Neuronal stem cell (in vitro differentiated cells): Measurements from ENCODE around the gene BNIPL.

ENCODE experiments used
- DNase-seq: peaks from one replicate; pipeline ENCODE4 v3.0.0-alpha.2; 2013; ENCODE audit warnings: low spot score
- H2AFZ ChIP-seq: one replicate; pipeline ENCODE4 v1.6.1; 2013; ENCODE audit warnings: mild to moderate bottlenecking, low read length, inconsistent platforms
- H2AK5ac ChIP-seq: 2 replicates; pipeline ENCODE4 v1.6.1; 2013; ENCODE audit warnings: low read depth, mild to moderate bottlenecking, inconsistent platforms, low read length, moderate library complexity, mixed read lengths
- H2BK120ac ChIP-seq: 2 replicates; pipeline ENCODE4 v1.6.1; 2013; ENCODE audit warnings: low read depth, mild to moderate bottlenecking, inconsistent platforms, low read length, moderate library complexity, mixed read lengths
- H2BK12ac ChIP-seq: one replicate; pipeline ENCODE4 v1.6.1; 2013; ENCODE audit warnings: low read length, inconsistent platforms
- H2BK15ac ChIP-seq: 2 replicates; pipeline ENCODE4 v1.6.1; 2013; ENCODE audit warnings: mild to moderate bottlenecking, low read length, inconsistent platforms, mixed read lengths
- H2BK5ac ChIP-seq: one replicate; pipeline ENCODE4 v1.6.1; 2013; ENCODE audit warnings: inconsistent platforms, mild to moderate bottlenecking, low read length, moderate library complexity
- H3K14ac ChIP-seq: one replicate; pipeline ENCODE4 v1.6.1; 2013; ENCODE audit warnings: low read length, inconsistent platforms
- H3K18ac ChIP-seq: 2 replicates; pipeline ENCODE4 v1.6.1; 2013; ENCODE audit warnings: low read length, inconsistent platforms
- H3K23ac ChIP-seq: 2 replicates; pipeline ENCODE4 v1.6.1; 2013; ENCODE audit warnings: low read depth, mild to moderate bottlenecking, mixed read lengths, low read length, inconsistent platforms; ENCODE audit not compliant: poor library complexity
- H3K27ac ChIP-seq: replicated peaks from 3 replicates; pipeline ENCODE4 v1.5.1; 2013; ENCODE audit warnings: low read length, inconsistent platforms
- H3K27me3 ChIP-seq, 3 experiments: 2 replicates each; pipeline ENCODE4 v1.6.1; 2013; ENCODE audit warnings: low read length in 3 of 3, mild to moderate bottlenecking in 2 of 3, inconsistent platforms in 1 of 3, low read depth in 1 of 3, mixed read lengths in 1 of 3, moderate library complexity in 1 of 3; ENCODE audit not compliant: control insufficient read depth in 3 of 3, insufficient read depth in 3 of 3
- H3K36me3 ChIP-seq, 2 donors: replicated peaks in 1 of 2; 2 replicates each; pipeline ENCODE4 v1.6.1; 2013; ENCODE audit warnings: low read length in 2 of 2; ENCODE audit not compliant: control insufficient read depth in 2 of 2, insufficient read depth in 2 of 2
- H3K4ac ChIP-seq: 2 replicates; pipeline ENCODE4 v1.6.1; 2013; ENCODE audit warnings: inconsistent platforms, mild to moderate bottlenecking, low read length, moderate library complexity
- H3K4me1 ChIP-seq, 2 donors: 1 replicate in 1 of 2; 2 replicates in 1 of 2; pipeline ENCODE4 v1.6.1; 2013; ENCODE audit warnings: low read length in 2 of 2, low read depth in 1 of 2; ENCODE audit not compliant: control insufficient read depth in 2 of 2, insufficient read depth in 1 of 2
- H3K4me2 ChIP-seq: one replicate; pipeline ENCODE4 v1.6.1; 2013; ENCODE audit warnings: mild to moderate bottlenecking, low read length, inconsistent platforms; ENCODE audit not compliant: insufficient read depth, poor library complexity, severe bottlenecking
- H3K4me3 ChIP-seq, 2 donors: 2 replicates each; pipeline ENCODE4 v1.5.1; 2013; ENCODE audit warnings: low read length in 2 of 2, mild to moderate bottlenecking in 2 of 2, inconsistent platforms in 1 of 2, moderate library complexity in 1 of 2
- H3K79me1 ChIP-seq: one replicate; pipeline ENCODE4 v1.6.1; 2013; ENCODE audit warnings: low read depth, mild to moderate bottlenecking, inconsistent platforms, low read length, moderate library complexity
- H3K9ac ChIP-seq: one replicate; pipeline ENCODE4 v1.6.1; 2013; ENCODE audit warnings: mild to moderate bottlenecking, low read depth, low read length, inconsistent platforms; ENCODE audit not compliant: poor library complexity
- H3K9me3 ChIP-seq, 2 donors: replicated peaks in 1 of 2; 2 replicates each; pipeline versions ENCODE3 to v1.6.1; 2013; ENCODE audit warnings: low read length in 2 of 2, mild to moderate bottlenecking in 2 of 2, inconsistent platforms in 1 of 2, low read depth in 1 of 2, mixed read lengths in 1 of 2, moderate library complexity in 1 of 2; ENCODE audit not compliant: control insufficient read depth in 2 of 2, insufficient read depth in 1 of 2
- H4K8ac ChIP-seq: one replicate; pipeline ENCODE4 v1.6.1; 2013; ENCODE audit warnings: low read depth, mild to moderate bottlenecking, inconsistent platforms, low read length, moderate library complexity
- H4K91ac ChIP-seq: one replicate; pipeline ENCODE4 v1.6.1; 2013; ENCODE audit warnings: low read length, low read depth, mild to moderate bottlenecking, inconsistent platforms; ENCODE audit not compliant: poor library complexity
- WGBS, 2 donors: extraction: QIAGEN DNeasy Blood & Tissue Kit; methylation state at CpG; one replicate each; pipeline ENCODE4 v1.1.7; 2013; ENCODE audit warnings: missing lambda C conversion rate in 2 of 2, mixed read lengths in 1 of 2; ENCODE audit not compliant: insufficient read length in 2 of 2, insufficient replicate concordance in 1 of 2; ENCODE audit errors: extremely low coverage in 2 of 2; 5-methylcytosine and 5-hydroxymethylcytosine counted together

The BNIPL gene

DNA sequence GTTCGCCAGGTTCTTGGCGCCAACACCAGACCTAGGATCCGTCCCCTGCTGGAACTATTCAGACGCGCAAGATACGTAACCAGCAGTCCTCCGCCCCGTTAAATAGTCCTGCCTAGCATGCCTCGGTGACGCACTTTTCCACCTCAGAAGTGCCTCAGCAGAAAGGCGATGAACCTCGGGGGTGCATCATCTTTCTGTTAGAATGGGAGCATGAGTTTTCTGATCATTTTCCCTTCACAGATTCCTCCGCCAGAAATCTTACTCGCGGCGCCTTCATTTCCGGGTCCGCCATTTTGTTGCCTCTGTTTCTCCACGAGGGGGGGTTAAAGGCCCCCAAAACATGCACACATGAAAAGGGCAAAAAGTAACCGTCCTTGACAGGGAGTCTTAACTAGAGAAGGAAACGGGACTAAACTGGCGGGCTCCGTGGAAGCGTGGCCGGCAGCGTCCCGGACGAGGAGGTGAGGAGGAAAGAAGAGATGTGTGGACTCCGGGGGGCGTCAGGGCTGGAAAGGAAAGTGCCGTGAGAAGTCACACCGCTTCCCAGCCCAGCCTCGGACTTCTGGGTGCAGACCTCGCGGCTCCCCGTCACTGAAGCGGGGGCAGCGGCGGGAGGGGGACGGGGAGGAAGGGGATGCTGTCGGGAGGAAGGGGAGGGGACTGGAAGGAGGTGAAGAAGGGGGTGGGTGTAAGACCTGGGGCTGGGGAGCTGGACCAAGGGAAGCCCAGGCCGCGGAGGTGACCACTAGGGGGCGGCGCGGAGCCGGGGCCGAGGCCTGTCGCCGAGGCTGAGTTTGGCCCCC is 34.3 kb downstream of the BNIPL start, which contains the start of gene GABPB2:
GABPB2 (plus strand) TSS at position 288 of the 803 bp plus-strand sequence. CDS start 17,429 bp downstream, outside the sequence.
- H3K4me3 ChIP-seq = peak within 1 kb of the TSS; percentile 41 to 83
- H3K36me3 ChIP-seq = peaks cover 11 to 55% of the 10 kb centered on the region in 2 donors
- no peaks in the 10 kb centered on the region for H3K79me1 ChIP-seq
- peak within 1 kb of the TSS; percentile 32 for H3K4ac ChIP-seq
- peaks cover 0 to 4% of the 10 kb centered on the region in 2 donors for H3K9me3 ChIP-seq
- peaks cover 0 to 1% of the 10 kb centered on the region in 2 donors for H3K4me1 ChIP-seq
- H4K8ac ChIP-seq = peak within 1 kb of the TSS; percentile 83
- peak within 1 kb of the TSS; percentile 99 for H3K18ac ChIP-seq
- no peak within 1 kb of the TSS for H2BK15ac ChIP-seq
- no peak within 1 kb of the TSS for H2AK5ac ChIP-seq
- H3K4me2 ChIP-seq = peak within 1 kb of the TSS; percentile 83
- no peak within 1 kb of the TSS for H4K91ac ChIP-seq
- peak within 1 kb of the TSS; percentile 39 for H3K14ac ChIP-seq
- H3K27ac ChIP-seq = peak within 1 kb of the TSS; percentile 97
- H2AFZ ChIP-seq = peak within 1 kb of the TSS; percentile 56
- H2BK5ac ChIP-seq = no peak within 1 kb of the TSS
- H3K23ac ChIP-seq = peak within 1 kb of the TSS; percentile 58
- no CpG with 5 or more reads among the region's 50 CpGs for WGBS, 2 donors
- peak; percentile 82 for DNase-seq
- no peaks in the 10 kb centered on the region for H3K27me3 ChIP-seq
- H3K9ac ChIP-seq = peak within 1 kb of the TSS; percentile 94
- H2BK120ac ChIP-seq = no peak within 1 kb of the TSS
- H2BK12ac ChIP-seq = no peak within 1 kb of the TSS

DNA sequence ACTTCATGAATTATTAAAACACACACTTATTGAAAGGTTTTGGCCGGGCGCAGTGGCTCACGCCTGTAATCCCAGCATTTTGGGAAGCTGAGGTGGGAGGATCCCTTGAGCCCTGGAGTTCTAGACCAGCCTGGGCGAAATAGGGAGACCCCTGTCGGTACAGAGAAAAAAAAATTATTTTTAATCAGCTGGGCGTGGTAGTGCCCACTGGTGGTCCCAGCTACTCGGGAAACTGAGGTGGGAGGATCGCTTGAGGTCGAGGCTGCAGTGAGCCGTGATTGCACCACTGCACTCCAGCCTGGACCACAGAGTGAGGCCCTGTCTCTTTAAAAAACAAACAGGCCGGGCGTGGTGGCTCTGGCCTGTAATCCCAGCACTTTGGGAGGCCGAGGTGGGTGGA is 35.8 kb downstream of the BNIPL start:
- no peak overlapping the region for H3K23ac ChIP-seq
- no peak overlapping the region for H3K27ac ChIP-seq
- H3K9me3 ChIP-seq = no peaks in the 10 kb centered on the region
- no peak overlapping the region for H3K9ac ChIP-seq
- no peak overlapping the region for H2AFZ ChIP-seq
- H3K14ac ChIP-seq = no peak overlapping the region
- no peak for DNase-seq
- H3K36me3 ChIP-seq = peaks cover 2 to 42% of the 10 kb centered on the region in 2 donors
- H2BK5ac ChIP-seq = no peak overlapping the region
- no peak overlapping the region for H4K8ac ChIP-seq
- H2BK120ac ChIP-seq = no peak overlapping the region
- no peak overlapping the region for H2BK15ac ChIP-seq
- WGBS, 2 donors = no CpG with 5 or more reads among the region's 13 CpGs
- no peak overlapping the region for H3K4me2 ChIP-seq
- H3K79me1 ChIP-seq = no peaks in the 10 kb centered on the region
- no peak overlapping the region for H2BK12ac ChIP-seq
- H4K91ac ChIP-seq = no peak overlapping the region
- H3K4me3 ChIP-seq = no peak overlapping the region
- H3K27me3 ChIP-seq = no peaks in the 10 kb centered on the region
- no peak overlapping the region for H2AK5ac ChIP-seq
- H3K18ac ChIP-seq = no peak overlapping the region
- no peak overlapping the region for H3K4ac ChIP-seq
- peaks cover 0 to 1% of the 10 kb centered on the region in 2 donors for H3K4me1 ChIP-seq

DNA sequence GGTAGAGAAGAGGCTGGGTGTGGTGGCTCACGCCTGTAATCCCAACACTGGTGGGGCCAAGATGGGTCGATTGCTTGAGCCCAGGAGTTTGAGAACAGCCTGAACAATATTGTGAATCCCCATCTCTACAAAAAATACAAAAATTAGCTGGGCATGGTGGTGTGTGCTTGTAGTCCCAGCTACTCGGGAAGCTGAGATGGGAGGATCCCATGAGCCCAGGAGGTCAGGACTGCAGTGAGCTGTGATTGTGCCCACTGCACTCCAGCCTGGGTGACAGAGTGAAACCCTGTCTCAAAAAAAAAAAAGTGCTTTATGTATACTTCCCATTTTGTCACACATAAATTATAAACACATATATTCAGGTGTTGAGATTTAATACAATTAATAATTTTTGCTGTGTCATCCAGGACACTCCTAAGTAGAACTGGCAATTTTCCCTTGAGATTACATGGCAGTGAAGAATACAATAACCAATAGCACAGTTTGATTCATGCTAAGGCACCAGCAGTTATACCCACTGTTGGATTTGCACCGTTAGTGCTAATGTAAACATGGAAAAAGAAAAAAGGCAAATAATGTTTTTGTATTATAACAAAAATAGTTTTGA is 49.7 kb downstream of the BNIPL start:
- no peak for DNase-seq
- Histone ChIP-seq H2BK12ac (no peak overlapping the region), H2AK5ac (no peak overlapping the region), H2BK120ac (no peak overlapping the region), H3K14ac (no peak overlapping the region), H3K4me3 (no peak overlapping the region), H3K9ac (no peak overlapping the region), H3K4me1 (no peaks in the 10 kb centered on the region), H2BK15ac (no peak overlapping the region), H4K91ac (no peak overlapping the region), H2AFZ (no peak overlapping the region), H3K9me3 (no peaks in the 10 kb centered on the region), H3K27ac (no peak overlapping the region), H3K36me3 (no peaks in the 10 kb centered on the region), H3K18ac (no peak overlapping the region), H3K4me2 (no peak overlapping the region), H4K8ac (no peak overlapping the region), H3K79me1 (no peaks in the 10 kb centered on the region), H3K27me3 (no peaks in the 10 kb centered on the region), H3K23ac (no peak overlapping the region), H2BK5ac (no peak overlapping the region), H3K4ac (no peak overlapping the region)
- WGBS, 2 donors = no CpG with 5 or more reads among the region's 4 CpGs
